ENCODE data around the gene ARMC9. TPM values are rescaled to one million over a fixed set of nuclear protein-coding genes. Genes with fewer than 3 reads are reported as not detected.

ARMC9 gene
- total RNA-seq, 1 experiment from 2014 or later: 16.4 TPM

GRCh38 chr2:231257763-231258162, 59.3 kb downstream of the ARMC9 start:
- BruUV-seq (replicated peaks): no TSS peak
- H3K4me2 ChIP-seq (ENCODE audit: low read length): no peak overlapping the region
- DNase-seq (ENCODE audit: low read depth, low spot score) (no peak), ATAC-seq (no peak)
- H3K4me3 ChIP-seq (replicated peaks in 1 of 2; ENCODE audit: low read depth in 1 of 2, low read length in 2 of 2): no peak overlapping the region
- TF ChIP-seq CBX3 (IDR thresholded peaks at IDR 0.05; ENCODE audit: low read depth) (no peak), SIN3A (IDR thresholded peaks at IDR 0.05; ENCODE audit: low read depth) (no peak), ELF1 (IDR thresholded peaks at IDR 0.05; ENCODE audit: borderline replicate concordance, low read depth) (no peak), EZH2phosphoT487 (IDR thresholded peaks at IDR 0.05; ENCODE audit: borderline replicate concordance) (no peak), RAD21 (IDR thresholded peaks at IDR 0.05; ENCODE audit: low read depth) (no peak), TCF7L2 (IDR thresholded peaks at IDR 0.05; ENCODE audit: borderline replicate concordance, extremely low read depth, insufficient read depth, insufficient read length) (no peak), ATF3 (IDR thresholded peaks at IDR 0.05) (no peak), EZH2 (IDR thresholded peaks at IDR 0.05) (no peak), SRF (IDR thresholded peaks at IDR 0.05; ENCODE audit: low read depth) (no peak), SP1 (IDR thresholded peaks at IDR 0.05; ENCODE audit: low read depth) (no peak), ZBTB33 (IDR thresholded peaks at IDR 0.05; ENCODE audit: extremely low read depth, insufficient replicate concordance, low read length) (no peak), POLR2A (IDR thresholded peaks at IDR 0.05; ENCODE audit: borderline replicate concordance, extremely low read depth, insufficient read depth, insufficient read length) (no peak), ZFX (IDR thresholded peaks at IDR 0.05) (no peak), CEBPB (IDR thresholded peaks at IDR 0.05; ENCODE audit: low read depth) (no peak), EGR1 (IDR thresholded peaks at IDR 0.05; ENCODE audit: low read depth) (no peak)
- TF ChIP-seq, protein P1, sequence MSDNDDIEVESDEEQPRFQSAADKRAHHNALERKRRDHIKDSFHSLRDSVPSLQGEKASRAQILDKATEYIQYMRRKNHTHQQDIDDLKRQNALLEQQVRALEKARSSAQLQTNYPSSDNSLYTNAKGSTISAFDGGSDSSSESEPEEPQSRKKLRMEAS (IDR thresholded peaks at IDR 0.05): no peak
- TF ChIP-seq, protein P2, sequence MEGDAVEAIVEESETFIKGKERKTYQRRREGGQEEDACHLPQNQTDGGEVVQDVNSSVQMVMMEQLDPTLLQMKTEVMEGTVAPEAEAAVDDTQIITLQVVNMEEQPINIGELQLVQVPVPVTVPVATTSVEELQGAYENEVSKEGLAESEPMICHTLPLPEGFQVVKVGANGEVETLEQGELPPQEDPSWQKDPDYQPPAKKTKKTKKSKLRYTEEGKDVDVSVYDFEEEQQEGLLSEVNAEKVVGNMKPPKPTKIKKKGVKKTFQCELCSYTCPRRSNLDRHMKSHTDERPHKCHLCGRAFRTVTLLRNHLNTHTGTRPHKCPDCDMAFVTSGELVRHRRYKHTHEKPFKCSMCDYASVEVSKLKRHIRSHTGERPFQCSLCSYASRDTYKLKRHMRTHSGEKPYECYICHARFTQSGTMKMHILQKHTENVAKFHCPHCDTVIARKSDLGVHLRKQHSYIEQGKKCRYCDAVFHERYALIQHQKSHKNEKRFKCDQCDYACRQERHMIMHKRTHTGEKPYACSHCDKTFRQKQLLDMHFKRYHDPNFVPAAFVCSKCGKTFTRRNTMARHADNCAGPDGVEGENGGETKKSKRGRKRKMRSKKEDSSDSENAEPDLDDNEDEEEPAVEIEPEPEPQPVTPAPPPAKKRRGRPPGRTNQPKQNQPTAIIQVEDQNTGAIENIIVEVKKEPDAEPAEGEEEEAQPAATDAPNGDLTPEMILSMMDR (IDR thresholded peaks at IDR 0.05 in 2 of 3, conservative IDR thresholded peaks at IDR 0.05 in 1 of 3; ENCODE audit: borderline replicate concordance in 1 of 3, insufficient read depth in 1 of 3, low read depth in 2 of 3, low read length in 2 of 3): no peak
- no peak overlapping the region for H3K27ac ChIP-seq (ENCODE audit: low read depth, low read length)
- RAD21 ChIA-PET (ENCODE audit: low non-redundant PET in 1 of 2, low total read pairs in 2 of 2, uncharacterized antibody in 2 of 2, unreplicated experiment in 2 of 2): no interaction called here
- POLR2A ChIA-PET: no interaction called here
- H3K9me2 ChIP-seq (ENCODE audit: insufficient read depth): no peaks in the 10 kb centered on the region
- no peaks in the 10 kb centered on the region for H3K27me3 ChIP-seq (ENCODE audit: insufficient read depth, low read length)
- CTCF ChIA-PET: no interaction called here
- H3K79me2 ChIP-seq (ENCODE audit: insufficient read depth, low read length): no peaks in the 10 kb centered on the region
- H2AFZ ChIP-seq (ENCODE audit: low read depth, low read length, poor library complexity, severe bottlenecking): no peak overlapping the region
- intact Hi-C loops (cut with micrococcal nuclease): no loop called here
- H4K20me1 ChIP-seq (ENCODE audit: insufficient read depth): no peaks in the 10 kb centered on the region
- H3K9ac ChIP-seq (ENCODE audit: low read length): no peak overlapping the region
- H3K9me3 ChIP-seq (ENCODE audit: control insufficient read depth in 1 of 2, insufficient read depth in 1 of 2, low read depth in 1 of 2, low read length in 2 of 2): no peaks in the 10 kb centered on the region
- H3K36me3 ChIP-seq (ENCODE audit: control insufficient read depth in 1 of 2, insufficient read depth in 2 of 2, low read length in 2 of 2): no peaks in the 10 kb centered on the region; a peak in 1 of 4 replicates
- peaks cover 0 to 9% of the 10 kb centered on the region in 2 experiments; a peak in 1 of 4 replicates for H3K4me1 ChIP-seq (ENCODE audit: control insufficient read depth in 1 of 2, insufficient read depth in 2 of 2, low read length in 2 of 2)
